Caco-2 (cell line): ENCODE results near the gene HSPA1B. TPM values are rescaled to one million over a fixed set of nuclear protein-coding genes. Genes with fewer than 3 reads are reported as not detected.
"Not testable (repeated sequence)": the region's sequence is repeated elsewhere in the genome, so short reads cannot be mapped to it uniquely, and the experiment has no call there.

ENCODE experiments used
- BruUV-seq: library from RNA; stranded (reverse); fragments of 400-500 nt; replicated peaks from 2 replicates; lab custom pipeline; 2021; lab: Mats Ljungman, UMichigan
- CTCF ChIA-PET: fragments of 300-600 bp; sonication (Branson Sonifier 250); formaldehyde crosslinking; loops from one replicate; lab custom pipeline; 2022; ENCODE audit warnings: antibody characterized with exemption; lab: Charles Lee
- POLR2A ChIA-PET: fragments of 300-600 bp; sonication (Branson Sonifier 250); formaldehyde crosslinking; loops from one replicate; lab custom pipeline; 2022; ENCODE audit warnings: antibody characterized with exemption; lab: Charles Lee
- DNase-seq, 2 experiments: peaks; one replicate each; pipeline versions ENCODE4 v3.0.0 to v3.0.0-alpha.2; 2020 to 2022
- H3K27me3 ChIP-seq: replicated peaks from 2 replicates; pipeline ENCODE4 v1.6.0; 2011; ENCODE audit warnings: low read length; ENCODE audit not compliant: control insufficient read depth, insufficient read depth
- H3K36me3 ChIP-seq: 2 replicates; pipeline ENCODE4 v1.5.1; 2011; ENCODE audit warnings: low read length; ENCODE audit not compliant: control insufficient read depth, insufficient read depth
- H3K4me1 ChIP-seq: fragments of 250-450 bp; sonication (Bioruptor Pico); 2 replicates; pipeline ENCODE4 v1.5.1; 2020; ENCODE audit warnings: mild to moderate bottlenecking
- H3K4me3 ChIP-seq: 2 replicates; pipeline ENCODE4 v1.5.1; 2011; ENCODE audit warnings: low read depth, mild to moderate bottlenecking, control low read depth, low read length
- H3K9me3 ChIP-seq: fragments of 250-450 bp; sonication (Bioruptor Pico); 2 replicates; pipeline ENCODE4 v1.5.1; 2020; ENCODE audit warnings: mild to moderate bottlenecking, moderate library complexity
- H3K27ac Mint-ChIP-seq: one replicate; pipeline ENCODE4 v1.8.0; 2022; ENCODE audit warnings: mixed read lengths; ENCODE audit not compliant: unreplicated experiment
- H3K27me3 Mint-ChIP-seq: one replicate; pipeline ENCODE4 v1.8.0; 2022; ENCODE audit warnings: mixed read lengths; ENCODE audit not compliant: insufficient read depth, unreplicated experiment
- H3K36me3 Mint-ChIP-seq: one replicate; pipeline ENCODE4 v1.8.0; 2022; ENCODE audit warnings: mild to moderate bottlenecking, mixed read lengths; ENCODE audit not compliant: insufficient read depth, unreplicated experiment
- H3K4me1 Mint-ChIP-seq: one replicate; pipeline ENCODE4 v1.8.0; 2022; ENCODE audit warnings: low read depth, mixed read lengths; ENCODE audit not compliant: unreplicated experiment
- H3K4me3 Mint-ChIP-seq: one replicate; pipeline ENCODE4 v1.8.0; 2022; ENCODE audit warnings: mild to moderate bottlenecking, moderate library complexity, mixed read lengths; ENCODE audit not compliant: unreplicated experiment
- H3K9me3 Mint-ChIP-seq: one replicate; pipeline ENCODE4 v1.8.0; 2022; ENCODE audit warnings: mixed read lengths; ENCODE audit not compliant: unreplicated experiment
- CTCF ChIP-seq, 2 experiments: fragments of 200-600 bp in 1 of 2; IDR thresholded peaks; 1 replicate in 1 of 2; 2 replicates in 1 of 2; pipeline versions ENCODE4 v1.5.1 to v1.8.0; 2011 to 2022; ENCODE audit warnings: antibody characterized with exemption in 1 of 2, control low read depth in 1 of 2, inconsistent platforms in 1 of 2, low read depth in 1 of 2, low read length in 1 of 2, mild to moderate bottlenecking in 1 of 2, moderate library complexity in 1 of 2; ENCODE audit not compliant: insufficient read depth in 1 of 2, severe bottlenecking in 1 of 2, unreplicated experiment in 1 of 2
- intact Hi-C: fragments of 100-400 bp; cut with micrococcal nuclease; formaldehyde crosslinking; loops from one replicate; pipeline ENCODE4 v1.10.0; 2022; ENCODE audit not compliant: unreplicated experiment
- total RNA-seq: library from RNA; stranded (reverse); gene quantifications from 2 replicates; pipeline ENCODE4 v1.2.3, GENCODE V29; 2022

Gene HSPA1B
- total RNA-seq, 1 experiment from 2014 or later = 99.0 TPM

GRCh38 chr6:31864818-31865204 lies 37.3 kb downstream of the HSPA1B start:
- CTCF ChIA-PET = interaction anchor here (1.5 kb wide), 1 partner anchor 58 kb away, joined by 3 read pairs; the partner anchor contains the start of gene LSM2
- H3K4me3 ChIP-seq = no peak overlapping the region
- BruUV-seq = no TSS peak
- Mint-ChIP-seq H3K4me3 (no peak overlapping the region), H3K36me3 (peaks cover 42% of the 10 kb centered on the region), H3K27me3 (no peaks in the 10 kb centered on the region), H3K4me1 (peaks cover 24% of the 10 kb centered on the region), H3K27ac (no peak overlapping the region), H3K9me3 (no peaks in the 10 kb centered on the region)
- H3K4me1 ChIP-seq = peaks cover 14% of the 10 kb centered on the region
- intact Hi-C loops = loop anchor here (1.0 kb wide), 1 partner anchor 126 kb away; no protein-coding TSS in a partner anchor
- H3K36me3 ChIP-seq = peaks cover 7% of the 10 kb centered on the region
- H3K9me3 ChIP-seq = no peaks in the 10 kb centered on the region
- TF ChIP-seq CTCF (IDR thresholded peaks at IDR 0.05; ENCODE audit: insufficient read depth in 1 of 2, low read depth in 1 of 2, low read length in 1 of 2, severe bottlenecking in 1 of 2, unreplicated experiment in 1 of 2) = no peak
- POLR2A ChIA-PET = interaction anchor here (3.3 kb wide), 1 partner anchor 38 kb away, joined by 40 read pairs; the partner anchor contains the start of gene HSPA1B
- DNase-seq = no peak
- no peaks in the 10 kb centered on the region for H3K27me3 ChIP-seq

- BruUV-seq = no TSS peak
- no peak for TF ChIP-seq CTCF (IDR thresholded peaks at IDR 0.05; ENCODE audit: insufficient read depth in 1 of 2, low read depth in 1 of 2, low read length in 1 of 2, severe bottlenecking in 1 of 2, unreplicated experiment in 1 of 2)
- Histone ChIP-seq H3K4me3 (no peak overlapping the region), H3K9me3 (no peaks in the 10 kb centered on the region), H3K36me3 (peaks cover 3% of the 10 kb centered on the region), H3K4me1 (peaks cover 14% of the 10 kb centered on the region), H3K27me3 (no peaks in the 10 kb centered on the region)
- POLR2A ChIA-PET = interaction anchor here (1.4 kb wide), 1 partner anchor 38 kb away, joined by 4 read pairs; the partner anchor contains the start of gene HSPA1B
- H3K9me3 Mint-ChIP-seq = no peaks in the 10 kb centered on the region
- intact Hi-C loops = no loop called here
- H3K27ac Mint-ChIP-seq = peak overlapping the region; percentile 53
- CTCF ChIA-PET = interaction anchor here (0.6 to 1.1 kb wide), 3 partner anchors 32 to 86 kb away, joined by 3 to 4 read pairs (median 3); partner anchors contain the start of gene EHMT2
- H3K36me3 Mint-ChIP-seq = peaks cover 36% of the 10 kb centered on the region
- H3K27me3 Mint-ChIP-seq = no peaks in the 10 kb centered on the region
- peaks cover 24% of the 10 kb centered on the region for H3K4me1 Mint-ChIP-seq
- DNase-seq = peak; percentile 35 to 60
- no peak overlapping the region for H3K4me3 Mint-ChIP-seq
Observed at GRCh38 chr6:31865205-31866118, 37.9 kb downstream of the HSPA1B start.

- H3K4me1 Mint-ChIP-seq, intact Hi-C loops, H3K27me3 ChIP-seq, H3K4me3 Mint-ChIP-seq, H3K4me1 ChIP-seq, CTCF ChIA-PET, DNase-seq, H3K27ac Mint-ChIP-seq, POLR2A ChIA-PET, H3K36me3 ChIP-seq, H3K27me3 Mint-ChIP-seq, H3K9me3 ChIP-seq, BruUV-seq, H3K4me3 ChIP-seq, H3K9me3 Mint-ChIP-seq: not testable (repeated sequence)
- H3K36me3 Mint-ChIP-seq = peaks cover 13% of the 10 kb centered on the region
Observed at GRCh38 chr6:31868658-31868971, 41.1 kb downstream of the HSPA1B start.
